NCI-H345 treated with DMSO at 0.1 percent for 48 hours (cell line): ENCODE data around the gene ARHGAP24.

Experiments
- DNase-seq: peaks from one replicate; lab custom pipeline; 2025; ENCODE audit not compliant: unreplicated experiment; lab: John Stamatoyannopoulos, UW

ARHGAP24 gene

DNA sequence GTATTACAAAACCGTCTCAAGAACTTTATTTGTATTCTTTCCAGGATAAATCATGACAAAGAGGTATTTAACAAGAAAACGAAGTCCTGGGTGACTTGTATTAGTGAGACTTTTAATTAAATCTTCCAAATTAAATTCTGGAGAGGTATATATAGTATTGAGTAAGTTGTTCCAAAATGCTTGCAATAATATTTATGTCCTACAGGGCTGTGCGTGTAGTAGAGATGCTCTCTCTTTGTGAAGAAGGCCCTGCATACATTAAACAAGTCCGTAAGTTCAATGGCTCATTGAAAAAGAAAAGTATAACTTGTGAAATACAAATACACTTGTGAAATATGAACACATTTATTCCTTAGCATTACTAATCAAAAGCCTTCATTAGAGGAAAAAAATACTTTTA, 211.4 kb downstream of the ARHGAP24 start:
- no peak for DNase-seq

DNA sequence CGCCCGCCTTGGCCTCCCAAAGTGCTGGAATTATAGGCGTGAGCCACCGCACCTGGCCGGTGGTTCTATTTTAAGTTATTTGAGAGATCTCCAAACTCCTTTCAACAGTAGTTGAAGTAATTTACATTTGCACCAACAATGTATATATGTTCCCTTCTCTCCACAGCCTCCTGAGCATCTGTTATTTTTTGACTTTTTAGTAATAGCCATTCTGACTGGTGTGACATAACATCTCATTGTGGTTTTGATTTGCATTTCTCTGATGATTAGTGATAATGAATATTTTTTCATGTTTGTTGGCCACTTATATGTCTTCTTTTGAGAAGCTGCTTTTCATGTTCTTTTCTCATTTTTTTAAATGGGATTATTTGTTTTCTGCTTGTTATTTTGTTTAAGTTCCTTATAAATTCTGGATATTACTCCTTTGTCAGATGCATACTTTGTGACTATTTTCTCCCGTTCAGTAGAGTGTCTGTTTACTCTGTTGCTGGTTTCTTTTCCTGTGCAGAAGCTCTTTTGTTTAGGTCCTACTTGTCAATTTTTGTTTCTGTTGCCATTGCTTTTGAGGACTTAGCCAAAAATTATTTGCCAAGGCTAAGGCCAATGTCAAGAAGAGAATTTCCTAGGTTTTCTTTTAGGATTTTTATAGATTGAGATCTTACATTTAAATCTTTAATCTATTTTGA, 213.2 kb downstream of the ARHGAP24 start:
- DNase-seq, result no peak

GRCh38 chr4:85696661-85697060, 221.7 kb downstream of the ARHGAP24 start:
- DNase-seq, result no peak

- no peak for DNase-seq
These were observed 222.9 kb downstream of the ARHGAP24 start for GRCh38 chr4:85697854-85698253.

DNA sequence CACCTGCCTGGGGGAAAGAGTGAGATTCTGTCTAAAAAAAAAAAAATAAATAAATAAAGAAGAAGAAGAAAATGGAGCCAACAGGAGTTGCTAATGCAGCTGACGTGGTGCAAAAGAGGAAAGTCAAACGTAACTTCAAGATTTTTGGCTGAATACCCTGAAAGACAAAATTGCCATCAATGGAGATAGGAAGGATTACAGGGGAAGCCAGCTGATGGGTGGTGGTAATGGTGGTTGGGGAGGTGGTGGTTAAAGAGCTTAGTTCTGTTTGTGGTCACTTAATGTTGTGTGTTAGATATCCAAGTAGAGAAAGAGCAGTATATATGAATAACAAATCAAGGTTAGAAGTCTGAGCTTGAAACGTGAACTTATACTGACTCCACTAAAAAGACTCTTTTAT, 225.4 kb downstream of the ARHGAP24 start:
- DNase-seq, result no peak

DNA sequence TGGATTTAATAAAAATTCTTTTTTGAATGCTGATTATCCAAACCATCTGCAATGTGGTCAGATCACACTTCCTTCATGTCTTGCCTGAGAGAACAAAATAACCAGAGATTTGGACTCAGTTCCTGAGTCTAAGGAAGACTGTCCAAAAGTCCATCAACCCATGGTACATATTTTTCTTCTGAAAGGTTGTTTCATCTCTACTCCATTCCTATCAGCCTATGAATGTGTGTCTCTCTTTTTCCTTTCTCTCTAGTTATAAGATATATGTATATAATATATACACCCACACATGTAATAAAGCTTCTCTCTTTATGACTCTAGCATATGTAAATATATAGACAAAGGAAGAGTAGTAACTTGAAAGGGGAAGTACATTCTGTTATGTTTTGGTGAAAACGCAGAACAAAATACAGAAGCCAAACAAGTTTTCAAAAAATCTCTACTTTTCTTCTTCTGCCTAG, 226.9 kb downstream of the ARHGAP24 start:
- DNase-seq, result no peak

DNA sequence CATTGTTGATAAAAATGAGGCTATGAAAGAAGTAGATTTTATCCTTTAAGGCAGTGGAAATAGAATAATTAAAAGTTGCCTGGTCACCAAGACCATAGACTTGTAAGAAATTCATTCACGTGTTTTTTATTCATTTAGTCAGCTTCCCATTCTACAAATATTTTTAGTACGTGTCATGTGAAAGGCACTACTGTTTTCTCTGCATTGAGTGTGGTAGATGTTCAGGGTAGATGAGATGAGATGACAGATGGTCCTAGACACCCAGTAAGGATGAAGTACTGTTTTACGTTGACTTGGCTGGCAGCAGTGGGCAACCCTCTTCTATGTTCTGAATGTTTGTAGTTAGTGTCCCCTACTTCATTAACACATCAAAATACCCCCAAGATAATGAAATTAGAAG, 228.1 kb downstream of the ARHGAP24 start:
- no peak for DNase-seq

DNA sequence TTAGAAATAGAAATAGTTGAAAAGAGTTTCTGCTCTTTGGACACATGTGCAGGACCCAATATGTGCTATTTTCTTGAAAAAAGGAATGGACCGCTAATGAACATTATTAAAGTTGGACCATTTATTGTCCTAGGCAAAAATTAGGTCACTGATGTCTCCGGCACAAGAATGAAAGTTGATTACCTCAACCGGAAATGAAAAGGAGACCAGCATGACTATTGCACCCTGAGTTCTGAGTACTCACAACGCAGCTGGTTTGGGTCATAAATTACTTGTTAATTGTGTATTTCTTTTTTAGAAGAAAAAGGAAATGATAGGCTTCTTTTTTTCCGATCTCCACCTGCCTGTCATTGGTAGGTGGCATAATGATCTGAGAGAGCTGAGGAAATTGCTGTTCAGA, 232.7 kb downstream of the ARHGAP24 start:
- DNase-seq, result no peak

DNA sequence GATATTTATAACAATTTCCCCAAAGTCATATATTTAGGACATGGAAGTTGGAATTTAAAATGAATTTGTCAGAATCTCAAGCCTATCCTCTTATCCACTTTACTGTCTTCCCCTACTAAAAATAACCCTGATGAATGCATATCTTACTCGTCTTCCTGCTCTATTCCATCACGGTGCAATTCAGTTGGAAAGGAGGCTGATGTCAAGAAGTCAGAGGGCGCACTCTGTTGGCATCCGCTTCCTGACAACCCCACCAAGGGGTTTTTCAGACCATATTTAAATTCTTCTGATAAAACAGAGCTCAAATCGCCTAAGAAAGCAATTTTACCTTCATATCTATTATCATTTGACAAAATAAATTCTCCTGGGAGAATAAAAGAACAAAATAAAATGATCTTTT, 233.5 kb downstream of the ARHGAP24 start:
- DNase-seq, result no peak

DNA sequence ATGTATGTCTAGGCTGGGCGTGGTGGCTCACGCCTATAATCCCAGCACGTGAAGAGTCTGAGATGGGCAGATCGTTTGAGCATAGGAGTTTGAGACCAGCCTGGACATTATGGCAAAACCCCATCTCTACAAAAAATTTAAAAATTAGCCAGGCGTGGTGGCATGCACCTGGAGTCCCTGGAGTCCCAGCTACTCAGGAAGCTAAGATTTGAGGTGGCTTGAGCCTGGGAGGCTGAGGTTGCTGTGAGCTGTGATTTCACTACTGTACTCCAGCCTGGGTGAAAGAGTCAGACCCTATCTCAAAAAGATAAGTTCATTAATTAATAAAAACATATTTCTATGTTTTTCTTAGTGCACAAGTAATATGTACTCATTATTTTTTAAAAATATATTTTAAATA, 238.1 kb downstream of the ARHGAP24 start:
- no peak for DNase-seq

GRCh38 chr4:85715991-85716737, 241.2 kb downstream of the ARHGAP24 start:
- no peak for DNase-seq

- no peak for DNase-seq
These were observed 242.4 kb downstream of the ARHGAP24 start for GRCh38 chr4:85717351-85717750.

- DNase-seq, result no peak
These were observed 242.9 kb downstream of the ARHGAP24 start for GRCh38 chr4:85717847-85718246.

- no peak for DNase-seq
These were observed 245.8 kb downstream of the ARHGAP24 start for GRCh38 chr4:85720735-85721134.

DNA sequence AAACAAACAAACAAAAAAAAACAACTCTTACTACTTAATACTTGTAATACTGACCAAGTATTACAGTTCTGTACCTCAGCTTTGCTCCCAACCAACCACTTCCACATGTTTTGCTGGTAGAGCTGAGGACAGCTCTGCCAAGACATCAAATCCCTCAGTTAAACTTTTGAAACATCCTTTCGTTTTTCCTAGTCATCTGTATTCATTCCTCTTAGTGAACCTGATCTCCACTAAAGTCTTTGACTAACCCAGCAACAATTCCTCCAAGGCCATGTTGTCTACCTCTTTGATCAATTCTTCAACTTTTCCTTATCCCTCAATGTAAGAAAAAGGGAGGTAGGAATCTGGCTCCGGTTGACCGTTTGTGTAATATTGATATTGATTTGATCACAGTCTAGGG, 247.5 kb downstream of the ARHGAP24 start:
- no peak for DNase-seq

DNA sequence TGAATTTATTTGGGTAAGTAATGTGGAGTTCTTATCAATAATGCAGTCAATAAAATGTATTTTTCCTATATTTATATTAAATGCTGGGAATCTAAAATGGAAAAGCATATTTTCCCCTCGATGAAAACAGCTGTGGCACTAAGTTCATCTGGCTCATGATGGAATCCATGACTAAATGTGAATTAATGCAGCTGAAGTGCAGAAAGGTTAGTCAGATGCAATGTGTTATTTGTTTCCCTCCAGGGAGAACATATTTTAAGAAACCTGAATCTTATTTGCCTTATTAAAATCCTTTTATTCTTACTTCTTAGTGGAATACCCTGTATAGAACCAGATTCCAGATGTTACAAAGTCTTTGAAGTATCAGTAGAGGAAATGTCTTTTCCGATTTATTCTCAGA, 247.9 kb downstream of the ARHGAP24 start:
- DNase-seq, result no peak

- DNase-seq, result no peak
These were observed 250.0 kb downstream of the ARHGAP24 start for GRCh38 chr4:85724791-85725563.

GRCh38 chr4:85725721-85726170, 250.8 kb downstream of the ARHGAP24 start:
- DNase-seq, result no peak

- no peak for DNase-seq
These were observed 251.6 kb downstream of the ARHGAP24 start for GRCh38 chr4:85726555-85726954.

GRCh38 chr4:85728464-85728863, 253.5 kb downstream of the ARHGAP24 start:
- DNase-seq, result no peak

- DNase-seq, result no peak
These were observed 257.2 kb downstream of the ARHGAP24 start for GRCh38 chr4:85732124-85732523.

GRCh38 chr4:85733798-85734197, 258.8 kb downstream of the ARHGAP24 start:
- DNase-seq, result no peak
